HepG2 (cell line): ENCODE data around the gene RAB43. TPM values are rescaled to one million over a fixed set of nuclear protein-coding genes. Genes with fewer than 3 reads are reported as not detected.
A peak's percentile ranks its signal among the peaks of the same experiment; 100 is the strongest.

Experiments
- ARID4A ChIP-seq: sonication (generic); formaldehyde crosslinking; IDR thresholded peaks from 2 replicates; pipeline ENCODE4 v1.5.0; 2020; ENCODE audit warnings: mild to moderate bottlenecking, missing genetic modification reagents, borderline replicate concordance
- CHD2 ChIP-seq: IDR thresholded peaks from 2 replicates; pipeline ENCODE4 v1.6.1; 2011; ENCODE audit warnings: low read depth, low read length, improper control_type of control experiment
- DR1 ChIP-seq: sonication (generic); formaldehyde crosslinking; IDR thresholded peaks from 2 replicates; pipeline ENCODE4 v1.8.0; 2021; ENCODE audit warnings: mild to moderate bottlenecking, missing genetic modification reagents, inconsistent platforms
- KAT2B ChIP-seq: fragments of 150-350 bp; IDR thresholded peaks from 2 replicates; pipeline ENCODE4 v1.6.1; 2014; ENCODE audit warnings: low read depth, low read length, borderline replicate concordance
- NFE2 ChIP-seq: sonication (generic); formaldehyde crosslinking; IDR thresholded peaks from 2 replicates; pipeline ENCODE4 v1.4.0; 2020; ENCODE audit warnings: missing genetic modification reagents
- PRDM10 ChIP-seq: sonication (generic); formaldehyde crosslinking; IDR thresholded peaks from 2 replicates; pipeline ENCODE4 v1.4.0; 2020; ENCODE audit warnings: low read depth, missing genetic modification reagents
- RARA ChIP-seq: IDR thresholded peaks from 2 replicates; pipeline ENCODE4 v1.6.1; 2016; ENCODE audit warnings: missing genetic modification reagents, missing compliant biosample characterization
- RFX5 ChIP-seq: IDR thresholded peaks from 2 replicates; pipeline ENCODE4 v1.6.1; 2011; ENCODE audit warnings: low read depth, low read length, improper control_type of control experiment
- SALL1 ChIP-seq: sonication (generic); formaldehyde crosslinking; IDR thresholded peaks from 2 replicates; pipeline ENCODE4 v1.8.0; 2022; ENCODE audit warnings: mild to moderate bottlenecking, missing genetic modification reagents
- ZHX1 ChIP-seq: sonication (generic); formaldehyde crosslinking; IDR thresholded peaks from 2 replicates; pipeline ENCODE4 v1.8.1; 2022; ENCODE audit warnings: low read depth, mild to moderate bottlenecking, missing genetic modification reagents
- ZNF333 ChIP-seq: sonication (generic); formaldehyde crosslinking; IDR thresholded peaks from 2 replicates; pipeline ENCODE4 v1.4.0; 2020; ENCODE audit warnings: mild to moderate bottlenecking, missing genetic modification reagents, borderline replicate concordance
- ZNF343 ChIP-seq: sonication (generic); formaldehyde crosslinking; IDR thresholded peaks from 2 replicates; pipeline ENCODE4 v1.4.0; 2020; ENCODE audit warnings: mild to moderate bottlenecking, missing genetic modification reagents
- ZNF414 ChIP-seq: sonication (generic); formaldehyde crosslinking; IDR thresholded peaks from 2 replicates; pipeline ENCODE4 v1.5.0; 2020; ENCODE audit warnings: missing genetic modification reagents
- ZNF691 ChIP-seq: sonication (generic); formaldehyde crosslinking; IDR thresholded peaks from 2 replicates; pipeline ENCODE4 v1.4.0; 2020; ENCODE audit warnings: missing genetic modification reagents, low read depth, mild to moderate bottlenecking, borderline replicate concordance
- ZNF781 ChIP-seq: sonication (generic); formaldehyde crosslinking; IDR thresholded peaks from 2 replicates; pipeline ENCODE4 v1.5.1; 2020; ENCODE audit warnings: borderline replicate concordance, mild to moderate bottlenecking, missing genetic modification reagents; ENCODE audit errors: not compliant biosample characterization
- polyA plus RNA-seq, 8 experiments: library from polyadenylated mRNA; depleted of rRNA in 3 of 8; stranded (reverse) in 7 of 8; unstranded in 1 of 8; fragments of >200 nt; fragmentation: Illumina TruSeq in 4 of 8; extraction: Trizol in 4 of 8; gene quantifications; 2 replicates each; pipeline versions ENCODE4 v1.2.1 to v1.2.3, GENCODE V29; 2011 to 2016; ENCODE audit warnings: low read depth in 4 of 8, missing spikeins in 1 of 8, mixed read lengths in 1 of 8; ENCODE audit not compliant: insufficient read depth in 1 of 8
- total RNA-seq, 5 experiments: library from RNA; depleted of rRNA; stranded (reverse); fragments of >200 nt; fragmentation: Illumina TruSeq; extraction: Trizol; gene quantifications; 2 replicates each; pipeline ENCODE4 v1.2.3, GENCODE V29; 2016; ENCODE audit warnings: low read depth in 1 of 5

RAB43 gene
- total and polyA plus RNA-seq, 2 of the 13 experiments (the other 11 are each of a cell fraction or from before 2014, with no cell fraction given), result 11.8 to 18.4 TPM

GRCh38 chr3:129123314-129124060 lies 1.9 kb upstream of the RAB43 start (continued):
- TF ChIP-seq KAT2B, result no peak
- TF ChIP-seq ZNF691 (CRISPR knock-in tag), result no peak
- peak; percentile 67 for TF ChIP-seq DR1
- 0 out of 2 replicates have a peak, but pooled peaks have one; percentile 48 for TF ChIP-seq PRDM10 (CRISPR knock-in tag)
- TF ChIP-seq ZNF781 (CRISPR knock-in tag), result no peak
- TF ChIP-seq RFX5, result no peak
- TF ChIP-seq ZNF333, result no peak
- no peak for TF ChIP-seq NFE2
- TF ChIP-seq CHD2, result no peak
- TF ChIP-seq ZNF343, result no peak
- peak; percentile 26; the same call in 1 of the 2 replicates for TF ChIP-seq ARID4A
- no peak for TF ChIP-seq ZHX1 (CRISPR knock-in tag)
- TF ChIP-seq ZNF414 (CRISPR knock-in tag), result no peak
- peak; percentile 68 for TF ChIP-seq SALL1
- no peak; the same call in 1 of the 2 replicates for TF ChIP-seq RARA (CRISPR knock-in tag)
